Loucy (cell line): ENCODE measurements around the gene ZFAND3.

Experiments
- CTCF ChIP-seq: fragments of 200-600 bp; sonication (generic); conservative IDR thresholded peaks from 2 replicates; pipeline ENCODE4 v1.5.1; 2014; ENCODE audit warnings: mild to moderate bottlenecking, antibody characterized with exemption, low read length
- EZH2phosphoT487 ChIP-seq: fragments of 200-600 bp; IDR thresholded peaks from 2 replicates; pipeline ENCODE4 v1.6.1; 2018; ENCODE audit warnings: antibody characterized with exemption, mild to moderate bottlenecking, moderate library complexity, borderline replicate concordance

GRCh38 chr6:37872373-37872745 lies 52.8 kb downstream of the ZFAND3 start:
- TF ChIP-seq CTCF (no peak), EZH2phosphoT487 (no peak)
